GM19043 (cell line): ENCODE data around the gene DCT.
"Not testable (repeated sequence)": the region's sequence is repeated elsewhere in the genome, so short reads cannot be mapped to it uniquely, and the experiment has no call there.

Experiments
- ATAC-seq: cut with Tn5 transposase; IDR thresholded peaks from one replicate; pipeline ENCODE4 v1.9.1; 2021; ENCODE audit warnings: low read depth; ENCODE audit not compliant: unreplicated experiment

Gene DCT

GRCh38 chr13:94479616-94480015, at the start of gene DCT:
Gene DCT (minus strand): TSS chr13:94479682. CDS start chr13:94479255, 427 bp downstream.
- ATAC-seq, result no peak

- not testable (repeated sequence) for ATAC-seq
Observed at GRCh38 chr13:94526956-94527355, 47.5 kb upstream of the DCT start.

- ATAC-seq, result no peak
Observed at GRCh38 chr13:94525781-94526180, 46.3 kb upstream of the DCT start.

- ATAC-seq, result no peak
Observed at GRCh38 chr13:94524407-94524806, 44.9 kb upstream of the DCT start.

GRCh38 chr13:94520001-94520400, 40.5 kb upstream of the DCT start:
- no peak for ATAC-seq

GRCh38 chr13:94516456-94516855, 37.0 kb upstream of the DCT start:
- no peak for ATAC-seq

GRCh38 chr13:94515911-94516310, 36.4 kb upstream of the DCT start:
- ATAC-seq, result no peak

GRCh38 chr13:94515374-94515773, 35.9 kb upstream of the DCT start:
- ATAC-seq, result no peak

GRCh38 chr13:94513026-94513425, 33.5 kb upstream of the DCT start:
- ATAC-seq, result no peak

- ATAC-seq, result no peak
Observed at GRCh38 chr13:94505730-94506129, 26.2 kb upstream of the DCT start.

- ATAC-seq, result no peak
Observed at GRCh38 chr13:94503851-94504250, 24.4 kb upstream of the DCT start.

- ATAC-seq, result not testable (repeated sequence)
Observed at GRCh38 chr13:94498831-94499230, 19.3 kb upstream of the DCT start.

GRCh38 chr13:94495806-94496205, 16.3 kb upstream of the DCT start:
- no peak for ATAC-seq

- no peak for ATAC-seq
Observed at GRCh38 chr13:94494026-94494425, 14.5 kb upstream of the DCT start.

- no peak for ATAC-seq
Observed at GRCh38 chr13:94487043-94487442, 7.6 kb upstream of the DCT start.

- no peak for ATAC-seq
Observed at GRCh38 chr13:94483970-94484369, 4.5 kb upstream of the DCT start.

- no peak for ATAC-seq
Observed at GRCh38 chr13:94481941-94482340, 2.5 kb upstream of the DCT start.

- no peak for ATAC-seq
Observed at GRCh38 chr13:94480672-94481145, 1.2 kb upstream of the DCT start.

GRCh38 chr13:94478913-94479312, 569 bp downstream of the DCT start:
- no peak for ATAC-seq

GRCh38 chr13:94470126-94470525, 9.4 kb downstream of the DCT start:
- ATAC-seq, result no peak

GRCh38 chr13:94464771-94465170, 14.7 kb downstream of the DCT start:
- ATAC-seq, result no peak

GRCh38 chr13:94462670-94463069, 16.8 kb downstream of the DCT start:
- no peak for ATAC-seq

GRCh38 chr13:94459116-94459515, 20.4 kb downstream of the DCT start:
- no peak for ATAC-seq
